Sigmoid colon (tissue), 7 donors: ENCODE results near the gene PSMC1. TPM values are rescaled to one million over a fixed set of nuclear protein-coding genes. Genes with fewer than 3 reads are reported as not detected.

Experiments
- DNase-seq: peaks from one replicate; pipeline ENCODE4 v3.0.0-alpha.2; 2019
- H3K27ac ChIP-seq, 4 donors: fragments of 200-600 bp; sonication (generic); one replicate each; pipeline ENCODE4 v1.5.1; 2016 to 2019; ENCODE audit warnings: mild to moderate bottlenecking in 1 of 4
- H3K27me3 ChIP-seq, 3 donors: fragments of 200-600 bp; sonication (generic); one replicate each; pipeline ENCODE4 v1.5.1; 2019; ENCODE audit warnings: mild to moderate bottlenecking in 1 of 3
- H3K36me3 ChIP-seq, 4 donors: fragments of 200-600 bp; sonication (generic); one replicate each; pipeline ENCODE4 v1.5.1; 2016 to 2019
- H3K4me1 ChIP-seq, 4 donors: fragments of 200-600 bp; sonication (generic); one replicate each; pipeline ENCODE4 v1.5.1; 2017 to 2019
- H3K4me3 ChIP-seq, 4 donors: fragments of 200-600 bp; sonication (generic); one replicate each; pipeline ENCODE4 v1.5.1; 2017 to 2019; ENCODE audit warnings: mild to moderate bottlenecking in 2 of 4, moderate library complexity in 1 of 4
- H3K9me3 ChIP-seq, 4 donors: fragments of 200-600 bp in 3 of 4; sonication (generic) in 3 of 4; one replicate each; pipeline versions ENCODE4 v1.5.1 to v1.6.1; 2013 to 2019
- EP300 ChIP-seq, 4 donors: sonication (generic); formaldehyde crosslinking; IDR thresholded peaks; one replicate each; pipeline ENCODE4 v1.6.1; 2017; ENCODE audit warnings: antibody characterized with exemption in 4 of 4
- POLR2A ChIP-seq, 2 donors: fragments of 450-650 bp; IDR thresholded peaks; one replicate each; pipeline ENCODE4 v1.6.1; 2016; ENCODE audit warnings: antibody characterized with exemption in 2 of 2, mild to moderate bottlenecking in 2 of 2, moderate library complexity in 2 of 2
- POLR2AphosphoS5 ChIP-seq, 4 donors: sonication (generic); formaldehyde crosslinking; IDR thresholded peaks; one replicate each; pipeline ENCODE4 v1.6.1; 2017; ENCODE audit warnings: antibody characterized with exemption in 4 of 4
- WGBS, 2 donors: extraction: QIAGEN DNeasy Blood & Tissue Kit; methylation state at CpG; one replicate each; pipeline ENCODE4 v1.1.7; 2013; 5-methylcytosine and 5-hydroxymethylcytosine counted together
- intact Hi-C: fragments of 100-400 bp; cut with DNase I; formaldehyde crosslinking; loops from one replicate; pipeline ENCODE4 v1.15.1; 2023
- polyA plus RNA-seq, 3 donors: library from polyadenylated mRNA; stranded (reverse); fragments of 200-250 nt; gene quantifications; one replicate each; pipeline ENCODE4 v1.2.3, GENCODE V29; 2013
- total RNA-seq, 4 donors: library from RNA; depleted of rRNA; stranded (reverse); fragments of >200 nt; gene quantifications; one replicate each; pipeline ENCODE4 v1.1.0, GENCODE V29; 2016
- TF ChIP-seq, protein P1 (sequence below), 4 experiments: fragments of 450-650 bp in 3 of 4; fragments of 200-600 bp in 1 of 4; IDR thresholded peaks; one replicate each; pipeline ENCODE4 v1.5.1; 2016 to 2019; ENCODE audit warnings: antibody characterized with exemption in 4 of 4, mild to moderate bottlenecking in 3 of 4, moderate library complexity in 2 of 4
- donor health status: healthy with polysubstance abuse.
- donor health status: Bipolar disorder and iron deficiency.
- donor health status: healthy.

The PSMC1 gene
- total and polyA plus RNA-seq, 7 donors: 67.3 to 176 (median 144) TPM

DNA sequence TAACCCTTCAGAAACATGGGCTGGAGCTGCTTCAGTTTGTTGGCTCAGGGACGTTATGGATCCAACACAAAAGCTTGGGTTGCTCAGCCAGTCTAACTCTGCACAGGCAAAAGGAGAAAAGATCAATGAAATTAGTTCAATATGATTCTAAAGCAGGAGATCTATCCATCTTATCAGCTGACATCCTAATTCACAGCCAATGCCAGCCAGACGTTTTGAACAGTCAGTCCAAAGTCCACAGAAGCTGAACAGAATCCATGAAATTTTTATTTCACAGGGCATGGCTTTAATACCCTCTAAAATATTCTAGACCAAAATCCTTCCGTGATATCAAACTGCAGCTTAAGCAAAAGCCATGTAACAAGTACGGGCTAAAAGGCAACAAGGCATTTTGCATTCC is 61.7 kb downstream of the PSMC1 start:
- TF ChIP-seq POLR2A (IDR thresholded peaks at IDR 0.05): no peak
- TF ChIP-seq EP300 (IDR thresholded peaks at IDR 0.05): no peak
- TF ChIP-seq, protein P1, sequence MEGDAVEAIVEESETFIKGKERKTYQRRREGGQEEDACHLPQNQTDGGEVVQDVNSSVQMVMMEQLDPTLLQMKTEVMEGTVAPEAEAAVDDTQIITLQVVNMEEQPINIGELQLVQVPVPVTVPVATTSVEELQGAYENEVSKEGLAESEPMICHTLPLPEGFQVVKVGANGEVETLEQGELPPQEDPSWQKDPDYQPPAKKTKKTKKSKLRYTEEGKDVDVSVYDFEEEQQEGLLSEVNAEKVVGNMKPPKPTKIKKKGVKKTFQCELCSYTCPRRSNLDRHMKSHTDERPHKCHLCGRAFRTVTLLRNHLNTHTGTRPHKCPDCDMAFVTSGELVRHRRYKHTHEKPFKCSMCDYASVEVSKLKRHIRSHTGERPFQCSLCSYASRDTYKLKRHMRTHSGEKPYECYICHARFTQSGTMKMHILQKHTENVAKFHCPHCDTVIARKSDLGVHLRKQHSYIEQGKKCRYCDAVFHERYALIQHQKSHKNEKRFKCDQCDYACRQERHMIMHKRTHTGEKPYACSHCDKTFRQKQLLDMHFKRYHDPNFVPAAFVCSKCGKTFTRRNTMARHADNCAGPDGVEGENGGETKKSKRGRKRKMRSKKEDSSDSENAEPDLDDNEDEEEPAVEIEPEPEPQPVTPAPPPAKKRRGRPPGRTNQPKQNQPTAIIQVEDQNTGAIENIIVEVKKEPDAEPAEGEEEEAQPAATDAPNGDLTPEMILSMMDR (IDR thresholded peaks at IDR 0.05): no peak
- no peak for TF ChIP-seq POLR2AphosphoS5 (IDR thresholded peaks at IDR 0.05)
- peaks cover 0 to 9% (median 0%) of the 10 kb centered on the region in 4 donors for H3K4me1 ChIP-seq
- intact Hi-C loops: no loop called here
- H3K36me3 ChIP-seq: peaks cover 5 to 50% (median 7%) of the 10 kb centered on the region in 4 donors
- DNase-seq: no peak
- no peaks in the 10 kb centered on the region for H3K27me3 ChIP-seq
- no peaks in the 10 kb centered on the region for H3K9me3 ChIP-seq
- H3K4me3 ChIP-seq: no peak overlapping the region
- H3K27ac ChIP-seq: no peak overlapping the region
- WGBS, 2 donors: 40 to 81% methylated on average over 4 of the region's 4 CpGs

DNA sequence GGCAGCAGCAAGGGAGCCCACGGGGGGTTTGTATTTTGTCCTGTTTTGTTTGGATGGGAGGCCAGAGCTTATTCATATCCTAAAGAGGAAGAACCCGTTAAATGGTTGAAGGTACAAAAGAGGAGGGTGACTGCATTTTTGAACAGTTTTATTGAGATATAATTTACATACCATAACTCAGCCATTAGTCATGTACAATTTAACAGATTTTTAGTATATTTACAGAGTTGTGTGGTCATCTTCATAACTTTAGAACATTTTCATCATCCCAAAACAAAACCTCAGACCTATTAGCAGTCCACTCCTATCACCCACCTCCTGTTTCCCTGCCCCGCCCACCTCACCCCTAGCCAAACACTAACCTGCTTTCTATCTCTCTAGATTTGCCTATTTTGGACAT is 62.8 kb downstream of the PSMC1 start:
- H3K27ac ChIP-seq: no peak overlapping the region
- WGBS, 2 donors: 90% methylated on average over 3 of the region's 3 CpGs
- no peak overlapping the region for H3K4me3 ChIP-seq

DNA sequence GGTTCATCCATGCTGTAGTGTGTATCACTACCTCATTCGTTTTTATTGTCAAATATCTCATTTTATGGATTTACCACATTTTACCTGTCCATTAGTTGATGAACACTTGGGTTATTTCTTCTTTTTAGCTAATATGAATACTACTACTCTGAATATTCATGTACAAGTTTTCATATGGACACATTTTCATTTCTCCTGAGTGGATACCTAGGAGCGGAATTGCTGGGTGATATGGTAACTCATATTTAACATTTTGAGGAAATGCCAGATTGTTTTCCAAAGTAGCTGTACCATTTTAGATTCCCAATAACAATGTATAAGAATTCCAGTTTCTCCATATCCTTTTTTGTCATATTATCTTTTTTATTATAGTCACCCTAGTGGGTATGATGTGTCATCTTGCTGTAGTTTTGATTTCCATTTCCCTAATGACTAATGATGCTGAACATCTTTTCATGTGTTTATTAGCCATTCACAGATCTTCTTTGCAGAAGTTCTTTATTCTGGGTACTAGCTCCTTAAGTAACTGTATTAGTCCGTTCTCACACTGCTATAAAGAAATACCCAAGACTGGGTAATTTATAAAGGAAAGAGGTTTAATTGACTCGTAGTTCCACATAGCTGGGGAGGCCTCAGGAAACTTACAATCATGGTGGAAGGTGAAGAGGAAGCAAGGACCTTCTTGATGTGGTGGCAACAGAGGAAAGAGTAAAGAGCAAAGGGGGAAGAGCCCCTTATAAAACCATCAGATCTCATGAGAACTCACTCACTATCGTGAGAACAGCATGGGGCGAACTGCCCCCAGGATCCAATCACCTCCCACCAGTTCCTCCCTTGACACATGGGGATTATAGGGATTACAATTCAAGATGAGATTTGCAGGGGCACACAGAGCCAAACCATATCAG is 63.5 kb downstream of the PSMC1 start:
- DNase-seq: no peak
- intact Hi-C loops: no loop called here
- Histone ChIP-seq H3K36me3 (peaks cover 0 to 31% (median 7%) of the 10 kb centered on the region in 4 donors), H3K27me3 (no peaks in the 10 kb centered on the region), H3K27ac (no peak overlapping the region), H3K4me1 (peaks cover 0 to 9% (median 0%) of the 10 kb centered on the region in 4 donors), H3K9me3 (no peaks in the 10 kb centered on the region), H3K4me3 (no peak overlapping the region)
- WGBS, 2 donors: 87 to 92% methylated on average over 6 of the region's 6 CpGs
- TF ChIP-seq EP300 (IDR thresholded peaks at IDR 0.05) (no peak), POLR2AphosphoS5 (IDR thresholded peaks at IDR 0.05) (no peak), POLR2A (IDR thresholded peaks at IDR 0.05) (no peak)
- TF ChIP-seq, protein P1 (IDR thresholded peaks at IDR 0.05): no peak

More for the DNA sequence above, 62.8 kb downstream of the PSMC1 start:
- Histone ChIP-seq H3K9me3 (no peaks in the 10 kb centered on the region), H3K4me1 (peaks cover 0 to 9% (median 0%) of the 10 kb centered on the region in 4 donors), H3K36me3 (peaks cover under 1 to 39% (median 7%) of the 10 kb centered on the region in 4 donors), H3K27me3 (no peaks in the 10 kb centered on the region)
- TF ChIP-seq POLR2A (IDR thresholded peaks at IDR 0.05) (no peak), POLR2AphosphoS5 (IDR thresholded peaks at IDR 0.05) (no peak), EP300 (IDR thresholded peaks at IDR 0.05) (no peak)
- TF ChIP-seq, protein P1 (IDR thresholded peaks at IDR 0.05): no peak
- no peak for DNase-seq
- intact Hi-C loops: no loop called here

DNA sequence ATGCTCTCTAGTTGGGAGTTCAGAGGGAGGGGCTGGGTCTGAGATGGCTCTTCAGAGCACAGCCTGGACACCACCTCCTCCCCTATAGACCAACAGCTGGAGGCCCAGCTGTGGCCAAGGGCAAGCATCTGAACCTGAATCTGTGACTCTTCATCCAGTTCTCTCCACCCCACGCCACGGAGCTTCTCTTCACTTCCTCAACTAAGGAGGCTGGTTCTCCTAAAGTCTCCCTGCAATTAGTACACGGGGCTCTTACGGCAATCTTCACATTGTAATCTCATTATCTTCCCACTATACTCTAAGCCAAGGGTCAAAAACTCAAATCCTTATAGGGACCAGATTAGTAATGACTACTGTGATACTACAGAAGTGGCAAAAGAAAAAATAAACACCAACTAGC is 65.5 kb downstream of the PSMC1 start:
- Histone ChIP-seq H3K4me1 (peaks cover 0 to 19% (median 9%) of the 10 kb centered on the region in 4 donors), H3K4me3 (no peak overlapping the region), H3K27ac (no peak overlapping the region), H3K9me3 (no peaks in the 10 kb centered on the region), H3K27me3 (no peaks in the 10 kb centered on the region), H3K36me3 (peaks cover 0 to 11% (median 4%) of the 10 kb centered on the region in 4 donors)
- TF ChIP-seq EP300 (IDR thresholded peaks at IDR 0.05): no peak
- no peak for TF ChIP-seq POLR2AphosphoS5 (IDR thresholded peaks at IDR 0.05)
- no peak for TF ChIP-seq POLR2A (IDR thresholded peaks at IDR 0.05)
- TF ChIP-seq, protein P1 (IDR thresholded peaks at IDR 0.05): no peak
- DNase-seq: no peak
- WGBS, 2 donors: 87 to 89% methylated on average over 4 of the region's 4 CpGs
- intact Hi-C loops: no loop called here

Other genes with a start within 250 kb of the PSMC1 start
- 1 to 10 TPM in 1 of 4 donors, under 1 TPM in 1, not detected in 2; 0.95 to 1.1 TPM for gene KCNK13, start 194.6 kb upstream of the PSMC1 start, total RNA-seq
- gene KCNK13, start 194.6 kb upstream of the PSMC1 start, polyA plus RNA-seq: 1 to 10 TPM in 1 of 3 donors, under 1 TPM in 2; 0.51 to 1.4 (median 0.60) TPM
- 10 to 100 TPM; 12.5 to 25.2 (median 14.8) TPM for gene NRDE2, start 75.4 kb downstream of the PSMC1 start, total RNA-seq
- gene NRDE2, start 75.4 kb downstream of the PSMC1 start, polyA plus RNA-seq: 10 to 100 TPM in 1 of 3 donors, 1 to 10 TPM in 2; 4.8 to 10.7 (median 5.3) TPM
- gene CALM1, start 140.5 kb downstream of the PSMC1 start, total RNA-seq: 100 to 1,000 TPM; 647 to 889 (median 818) TPM
- 100 to 1,000 TPM; 404 to 722 (median 541) TPM for gene CALM1, start 140.5 kb downstream of the PSMC1 start, polyA plus RNA-seq